DMS114 treated with DMSO at 0.1 percent for 48 hours (cell line): ENCODE results near the gene SLC35C1.
A peak's percentile ranks its signal among the peaks of the same experiment; 100 is the strongest.
"Not testable (repeated sequence)": the region's sequence is repeated elsewhere in the genome, so short reads cannot be mapped to it uniquely, and the experiment has no call there.

ENCODE experiments used
- DNase-seq: peaks from one replicate; lab custom pipeline; 2025; ENCODE audit not compliant: unreplicated experiment; lab: John Stamatoyannopoulos, UW

Gene SLC35C1

GRCh38 chr11:45809456-45810395, 4.8 kb downstream of the SLC35C1 start:
- DNase-seq = no peak

DNA sequence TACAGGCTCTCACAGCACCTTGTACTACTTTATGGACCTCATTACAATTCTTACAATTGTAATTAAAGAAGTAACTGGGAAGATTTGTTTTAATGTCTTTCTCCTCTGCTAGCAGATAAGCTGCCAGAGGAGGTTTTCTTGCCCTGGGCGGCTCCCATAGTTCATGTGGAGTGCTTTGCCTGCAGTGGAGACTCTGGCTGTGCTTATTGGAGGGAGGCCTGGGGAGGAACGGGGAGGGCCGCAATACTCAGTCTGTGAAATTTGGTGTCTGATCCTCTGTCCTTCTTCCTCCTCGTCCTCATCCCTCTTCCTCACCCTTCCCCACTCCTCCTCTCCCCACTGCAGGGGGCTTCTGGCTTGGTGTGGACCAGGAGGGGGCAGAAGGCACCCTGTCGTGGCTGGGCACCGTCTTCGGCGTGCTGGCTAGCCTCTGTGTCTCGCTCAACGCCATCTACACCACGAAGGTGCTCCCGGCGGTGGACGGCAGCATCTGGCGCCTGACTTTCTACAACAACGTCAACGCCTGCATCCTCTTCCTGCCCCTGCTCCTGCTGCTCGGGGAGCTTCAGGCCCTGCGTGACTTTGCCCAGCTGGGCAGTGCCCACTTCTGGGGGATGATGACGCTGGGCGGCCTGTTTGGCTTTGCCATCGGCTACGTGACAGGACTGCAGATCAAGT, 5.6 kb downstream of the SLC35C1 start:
- no peak for DNase-seq

GRCh38 chr11:45811109-45811435, 6.1 kb downstream of the SLC35C1 start:
- DNase-seq = no peak

DNA sequence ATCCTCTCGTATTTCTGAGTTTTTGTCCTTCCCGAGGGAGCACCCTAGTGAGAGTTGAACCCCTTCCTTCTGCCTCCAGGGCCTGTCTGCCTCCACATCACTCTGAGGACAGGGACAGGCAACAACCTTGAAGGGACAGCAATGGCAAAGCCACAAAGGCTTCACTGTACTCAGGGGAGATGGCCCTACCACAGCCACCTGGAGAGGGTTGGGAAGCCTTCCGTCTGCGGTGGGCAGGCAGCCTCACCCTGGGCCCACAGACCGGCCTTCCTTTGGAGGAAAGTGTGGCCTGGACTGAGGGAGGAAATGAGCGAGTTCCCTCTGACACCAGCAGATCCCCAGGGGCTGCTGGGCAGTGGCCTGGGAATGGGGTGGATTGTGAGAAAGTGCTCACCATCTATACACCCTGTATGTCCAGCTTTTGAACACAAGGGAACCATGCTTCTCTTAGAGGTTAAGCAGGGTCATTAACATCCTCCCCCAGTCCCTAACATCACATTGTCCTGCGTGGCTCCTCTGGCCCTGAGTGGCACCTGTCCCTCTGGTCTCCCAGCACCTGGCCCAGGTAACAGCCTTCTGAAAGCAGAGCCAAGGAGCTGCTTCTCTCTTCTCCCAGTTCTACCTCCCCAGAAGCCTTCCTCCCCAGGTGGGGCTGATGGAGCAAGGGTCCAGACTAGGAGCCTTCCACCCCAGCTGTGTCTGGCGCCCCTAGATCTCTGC, 6.8 kb downstream of the SLC35C1 start:
- DNase-seq = no peak

DNA sequence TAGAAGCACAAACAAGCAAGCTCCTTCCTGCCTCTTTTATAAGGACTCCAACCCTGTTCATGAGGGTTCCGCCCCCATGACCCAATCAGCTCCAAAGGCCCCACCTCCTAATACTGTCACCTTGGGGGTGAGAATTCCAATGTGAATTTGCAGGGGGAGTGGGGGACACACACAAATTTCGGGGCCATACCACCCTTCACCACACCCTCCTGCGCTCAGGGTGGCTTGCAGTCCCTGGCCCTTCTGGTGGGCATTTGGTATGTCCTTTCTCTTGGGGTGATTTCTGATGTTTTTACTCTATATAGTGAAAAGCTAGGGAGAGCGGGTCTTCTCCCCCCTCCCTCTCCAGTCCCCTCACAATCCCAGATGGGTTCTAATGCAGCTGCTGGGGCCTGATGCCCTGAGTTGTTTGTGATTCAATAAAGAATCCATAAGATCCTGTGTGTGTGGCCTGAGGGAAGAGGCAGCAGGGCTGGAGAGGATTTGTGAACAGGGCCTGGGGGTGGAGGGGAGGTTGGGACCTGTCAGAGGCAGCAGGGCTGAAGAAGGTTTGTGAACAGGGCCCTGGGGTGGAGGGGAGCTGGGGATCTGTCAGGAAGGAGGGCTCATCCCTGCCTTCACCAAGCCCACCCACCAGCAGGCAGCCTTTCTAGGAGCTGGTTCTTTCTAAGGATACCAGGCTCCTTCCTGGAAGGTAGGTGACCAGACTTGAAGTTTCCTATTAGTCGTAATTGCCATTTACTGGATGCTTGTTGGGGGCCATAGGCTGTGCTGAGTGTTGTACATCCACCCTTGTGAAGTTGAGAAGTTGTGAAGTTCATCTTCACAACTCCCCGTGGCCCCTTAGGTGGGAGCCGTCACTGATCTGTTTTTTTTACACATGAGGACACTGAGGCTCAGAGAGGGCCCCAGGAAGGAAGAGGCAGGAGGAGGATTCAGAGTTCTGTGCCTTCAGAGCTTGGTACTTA, 7.9 kb downstream of the SLC35C1 start:
- DNase-seq = no peak

DNA sequence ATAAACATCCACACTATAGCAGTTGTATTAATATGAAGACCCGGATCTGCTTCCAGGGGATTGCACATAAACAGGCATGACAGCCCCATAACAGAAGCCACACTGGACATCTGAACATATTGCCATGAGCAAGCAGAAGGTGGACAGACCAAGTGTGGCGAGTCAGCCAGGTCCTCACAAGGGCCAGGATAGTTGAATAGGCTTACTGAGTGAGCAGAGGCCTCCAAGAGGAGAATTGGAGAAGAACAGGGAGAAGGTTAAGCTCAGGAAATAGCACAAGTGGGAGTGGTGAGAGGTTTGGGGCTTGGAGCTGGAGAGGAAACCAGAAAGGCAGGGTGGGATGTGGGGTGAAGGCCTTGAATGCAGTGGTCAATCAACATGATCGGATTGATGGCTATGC, 10.8 kb downstream of the SLC35C1 start:
- DNase-seq = peak; percentile 25

DNA sequence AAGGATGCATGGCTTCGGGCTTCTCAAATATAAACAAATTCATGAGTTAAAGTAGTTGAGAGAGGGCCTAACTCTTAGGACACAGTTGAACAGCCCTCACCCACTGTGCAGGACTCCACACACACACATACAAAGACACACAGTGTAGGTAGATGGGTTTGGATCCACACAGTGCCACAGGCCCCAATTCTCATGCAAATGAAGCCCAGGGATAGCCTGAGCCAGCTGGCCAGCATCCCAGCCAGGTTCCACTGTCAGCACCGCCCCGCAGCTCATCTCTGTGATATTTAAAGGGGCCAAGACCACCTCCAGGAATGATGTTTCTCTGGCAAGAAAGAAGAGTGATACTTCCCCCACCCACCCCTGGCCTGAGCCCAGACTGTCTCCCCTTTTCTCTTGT, 11.7 kb downstream of the SLC35C1 start:
- DNase-seq = no peak

DNA sequence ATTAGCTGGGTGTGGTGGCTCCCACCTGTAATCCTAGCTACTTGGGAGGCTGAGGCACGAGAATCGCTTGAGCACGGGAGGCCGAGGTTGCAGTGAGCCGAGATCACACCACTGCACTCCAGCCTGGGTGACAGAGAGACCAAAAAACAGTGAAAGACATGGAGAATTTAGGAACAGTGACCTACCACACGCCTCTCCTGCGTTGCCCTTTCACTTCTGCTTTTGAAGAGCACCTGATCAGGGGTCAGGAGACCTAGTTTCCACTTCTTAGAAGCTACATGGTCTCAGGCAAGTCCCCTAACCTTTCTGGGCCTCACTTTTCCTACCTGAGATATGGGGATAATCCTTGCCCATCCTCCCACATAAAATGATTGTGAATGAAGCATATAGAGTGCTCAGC, 12.2 kb downstream of the SLC35C1 start:
- DNase-seq = no peak

DNA sequence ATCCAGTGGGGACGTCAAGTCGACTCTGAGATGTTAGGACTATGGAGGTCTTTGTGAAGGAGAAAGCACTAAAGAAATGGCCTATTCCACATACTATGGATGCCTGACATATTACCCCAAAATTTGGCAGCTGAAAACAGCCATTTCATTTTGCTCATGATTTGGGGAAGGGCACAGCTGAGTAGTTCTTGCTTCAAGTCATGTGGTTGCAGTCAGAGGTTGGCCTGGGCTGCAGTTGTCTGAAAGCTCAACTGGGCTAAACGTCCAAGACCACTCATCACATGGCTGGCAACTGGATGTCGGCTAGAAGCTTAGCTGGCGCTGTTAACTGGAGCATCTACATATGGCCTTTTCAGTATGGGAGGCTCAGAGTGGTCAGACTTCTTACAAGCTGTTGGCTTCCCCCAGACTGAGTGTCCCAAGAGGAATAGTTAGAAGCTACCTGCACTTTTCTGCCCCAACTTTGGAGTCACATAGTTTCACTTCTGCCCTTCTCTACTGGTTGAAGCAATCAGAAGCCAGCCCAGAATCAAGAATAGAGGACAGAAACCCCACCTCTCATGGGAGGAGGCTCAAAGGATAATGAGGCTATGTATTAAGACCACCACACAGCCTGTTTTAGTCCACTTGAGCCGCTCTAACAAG, 14.1 kb downstream of the SLC35C1 start:
- no peak for DNase-seq

GRCh38 chr11:45820211-45820857, 15.4 kb downstream of the SLC35C1 start:
- DNase-seq = no peak

GRCh38 chr11:45826492-45826891, 21.5 kb downstream of the SLC35C1 start:
- not testable (repeated sequence) for DNase-seq

DNA sequence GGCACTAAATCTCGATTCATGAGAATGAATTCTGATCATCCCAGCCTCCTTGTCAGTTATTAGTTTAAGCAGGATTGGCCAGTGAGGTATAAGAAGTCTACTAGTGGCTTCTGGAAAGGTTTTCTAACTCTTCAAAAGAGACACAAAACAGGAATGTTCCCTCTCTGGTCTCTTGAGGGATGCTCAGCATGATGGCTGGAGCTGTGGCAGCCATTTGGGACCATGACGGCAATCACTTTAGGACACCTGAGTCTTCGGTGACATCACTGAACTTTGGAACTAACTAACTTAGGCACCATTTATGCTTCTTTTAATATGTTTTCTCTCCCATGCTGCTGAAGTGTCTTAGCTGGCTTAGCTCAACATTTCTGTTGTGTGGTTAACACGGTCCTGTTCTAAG, 22.2 kb downstream of the SLC35C1 start:
- no peak for DNase-seq

GRCh38 chr11:45828996-45829395, 24.0 kb downstream of the SLC35C1 start:
- no peak for DNase-seq

DNA sequence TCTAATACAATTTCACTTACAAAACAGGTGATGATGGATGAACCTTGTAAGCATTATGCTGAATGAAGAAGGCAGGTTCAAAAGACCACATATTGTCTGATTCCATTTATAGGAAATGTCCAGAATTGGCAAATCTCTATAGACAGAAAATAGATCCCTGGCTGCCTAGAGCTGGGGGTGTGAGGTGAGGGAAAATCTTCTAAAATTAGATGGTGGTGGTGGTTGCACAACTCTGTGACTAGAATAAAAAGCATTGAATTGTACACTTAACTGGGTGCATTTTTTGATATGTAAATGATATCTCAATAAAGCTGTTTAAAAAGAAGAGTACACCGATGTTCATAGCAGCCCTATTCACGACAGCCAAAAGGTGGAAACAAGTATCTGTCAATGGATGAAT, 25.6 kb downstream of the SLC35C1 start:
- DNase-seq = no peak

DNA sequence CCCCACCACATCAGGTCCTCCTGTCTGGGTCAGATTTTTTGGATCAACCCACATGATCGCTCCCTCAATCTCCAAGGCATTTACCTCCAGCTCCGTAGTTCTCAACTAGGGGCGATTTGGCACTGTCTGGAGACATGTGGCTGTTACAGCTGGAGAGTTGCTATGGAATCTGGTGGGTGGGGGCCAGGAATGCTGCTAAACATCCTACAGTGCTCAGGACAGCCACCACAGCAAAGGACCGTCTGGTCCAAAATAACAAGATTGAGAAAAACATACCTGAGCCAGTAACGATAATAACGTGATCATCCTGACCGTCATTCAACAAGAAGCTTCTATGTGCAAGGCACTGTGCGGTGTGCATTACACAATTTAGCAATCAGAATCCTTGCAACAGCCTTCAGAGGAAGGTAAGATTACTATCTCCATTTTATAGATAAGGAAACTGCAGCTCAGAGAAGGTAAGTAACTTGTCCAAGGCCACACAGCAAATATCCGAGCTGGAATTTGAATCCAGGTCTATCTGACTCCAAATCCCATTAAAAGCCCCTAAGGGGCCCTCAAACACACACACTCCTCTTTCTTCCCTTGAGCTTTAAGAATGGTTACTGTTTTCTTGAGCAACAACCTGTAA, 28.0 kb downstream of the SLC35C1 start:
- DNase-seq = no peak

- DNase-seq = no peak
Measured at GRCh38 chr11:45833761-45834160, 28.8 kb downstream of the SLC35C1 start.

- no peak for DNase-seq
Measured at GRCh38 chr11:45834298-45834756, 29.4 kb downstream of the SLC35C1 start.

- no peak for DNase-seq
Measured at GRCh38 chr11:45839204-45839603, 34.3 kb downstream of the SLC35C1 start.

DNA sequence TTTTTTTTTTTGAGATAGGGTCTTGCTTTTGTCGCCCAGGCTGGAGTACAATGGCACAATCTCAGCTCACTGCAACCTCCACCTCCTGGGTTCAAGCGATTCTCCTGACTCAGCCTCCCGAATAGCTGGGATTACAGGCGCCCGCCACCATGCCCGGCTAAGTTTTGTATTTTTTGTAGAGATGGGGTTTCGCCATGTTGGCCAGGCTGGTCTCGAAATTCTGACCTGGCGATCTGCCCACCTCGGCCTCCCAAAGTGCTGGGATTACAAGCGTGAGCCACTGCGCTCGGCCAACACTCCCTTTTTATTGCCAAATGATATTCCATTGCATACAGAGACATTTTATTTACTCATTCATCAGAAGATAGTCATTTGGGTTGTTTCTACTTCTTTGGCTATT, 35.3 kb downstream of the SLC35C1 start:
- DNase-seq = not testable (repeated sequence)
